Inflammatory macrophage treated with lipopolysaccharide for 4 hours (primary cell): Measurements from ENCODE around the gene QKI.

ENCODE experiments used
- DNase-seq: peaks from one replicate; pipeline ENCODE4 v3.0.0-alpha.2; 2020

QKI gene

GRCh38 chr6:163491737-163492300, 77.3 kb downstream of the QKI start:
- no peak for DNase-seq

GRCh38 chr6:163494279-163494727, 79.8 kb downstream of the QKI start:
- DNase-seq, result no peak

GRCh38 chr6:163496205-163496604, 81.7 kb downstream of the QKI start:
- DNase-seq, result no peak

- DNase-seq, result no peak
These were observed 85.6 kb downstream of the QKI start for GRCh38 chr6:163500105-163500504.

GRCh38 chr6:163501026-163501425, 86.5 kb downstream of the QKI start:
- DNase-seq, result no peak

- DNase-seq, result no peak
These were observed 86.9 kb downstream of the QKI start for GRCh38 chr6:163501439-163501838.

GRCh38 chr6:163504984-163505640, 90.6 kb downstream of the QKI start:
- DNase-seq, result no peak

GRCh38 chr6:163507965-163508364, 93.4 kb downstream of the QKI start:
- no peak for DNase-seq

- DNase-seq, result no peak
These were observed 98.5 kb downstream of the QKI start for GRCh38 chr6:163513003-163513402.

GRCh38 chr6:163513570-163514166, 99.2 kb downstream of the QKI start:
- DNase-seq, result no peak

GRCh38 chr6:163516908-163517307, 102.4 kb downstream of the QKI start:
- no peak for DNase-seq

GRCh38 chr6:163520956-163521355, 106.4 kb downstream of the QKI start:
- no peak for DNase-seq

- no peak for DNase-seq
These were observed 107.5 kb downstream of the QKI start for GRCh38 chr6:163522033-163522432.

GRCh38 chr6:163525926-163526325, 111.4 kb downstream of the QKI start:
- DNase-seq, result no peak

- no peak for DNase-seq
These were observed 111.8 kb downstream of the QKI start for GRCh38 chr6:163526346-163526745.

GRCh38 chr6:163527291-163527690, 112.8 kb downstream of the QKI start:
- no peak for DNase-seq

GRCh38 chr6:163529605-163530004, 115.1 kb downstream of the QKI start:
- no peak for DNase-seq

GRCh38 chr6:163530406-163530805, 115.9 kb downstream of the QKI start:
- no peak for DNase-seq

- DNase-seq, result peak; percentile 53
These were observed 116.6 kb downstream of the QKI start for GRCh38 chr6:163531122-163531521.

GRCh38 chr6:163532526-163533078, 118.1 kb downstream of the QKI start:
- DNase-seq, result no peak

GRCh38 chr6:163533443-163533842, 118.9 kb downstream of the QKI start:
- DNase-seq, result peak; percentile 83

GRCh38 chr6:163536770-163537169, 122.3 kb downstream of the QKI start:
- DNase-seq, result peak; percentile 6

GRCh38 chr6:163538331-163538730, 123.8 kb downstream of the QKI start:
- no peak for DNase-seq

GRCh38 chr6:163539101-163539762, 124.7 kb downstream of the QKI start:
- no peak for DNase-seq
